IPS DF 6.9 (cell line): ENCODE measurements around the gene RPL22.
"Not testable (repeated sequence)": the region's sequence is repeated elsewhere in the genome, so short reads cannot be mapped to it uniquely, and the experiment has no call there.

Experiments
- DNase-seq: peaks from one replicate; pipeline ENCODE4 v3.0.0-alpha.2; 2013; ENCODE audit warnings: low read depth, low spot score
- H3K27ac ChIP-seq: one replicate; pipeline ENCODE4 v1.5.1; 2013; ENCODE audit warnings: low read length, control low read depth
- H3K27me3 ChIP-seq: 2 replicates; pipeline ENCODE4 v1.6.1; 2013; ENCODE audit warnings: mild to moderate bottlenecking, low read length; ENCODE audit not compliant: control insufficient read depth, insufficient read depth
- H3K36me3 ChIP-seq: 2 replicates; pipeline ENCODE4 v1.6.1; 2013; ENCODE audit warnings: low read length; ENCODE audit not compliant: control insufficient read depth, insufficient read depth
- H3K4me1 ChIP-seq: 2 replicates; pipeline ENCODE4 v1.6.1; 2013; ENCODE audit warnings: low read length; ENCODE audit not compliant: control insufficient read depth, insufficient read depth
- H3K4me3 ChIP-seq: 2 replicates; pipeline ENCODE4 v1.5.1; 2013; ENCODE audit warnings: mild to moderate bottlenecking, low read length
- H3K9me3 ChIP-seq: 2 replicates; pipeline ENCODE4 v1.6.1; 2013; ENCODE audit warnings: low read length, inconsistent platforms; ENCODE audit not compliant: control insufficient read depth, insufficient read depth
- WGBS: extraction: QIAGEN DNeasy Blood & Tissue Kit; methylation state at CpG from one replicate; pipeline ENCODE4 v1.1.7; 2013; ENCODE audit warnings: mixed read lengths, missing lambda C conversion rate; ENCODE audit not compliant: insufficient read length, insufficient coverage; 5-methylcytosine and 5-hydroxymethylcytosine counted together

Gene RPL22

GRCh38 chr1:6225651-6226050, 26.3 kb upstream of the RPL22 start:
- WGBS: no CpG with 5 or more reads among the region's 8 CpGs
- no peaks in the 10 kb centered on the region for H3K27me3 ChIP-seq
- H3K4me1 ChIP-seq: no peaks in the 10 kb centered on the region
- DNase-seq: no peak
- peaks cover 27% of the 10 kb centered on the region for H3K36me3 ChIP-seq
- H3K4me3 ChIP-seq: no peak overlapping the region
- H3K9me3 ChIP-seq: no peaks in the 10 kb centered on the region
- no peak overlapping the region for H3K27ac ChIP-seq

- DNase-seq: no peak
- Histone ChIP-seq H3K4me1 (no peaks in the 10 kb centered on the region), H3K36me3 (peaks cover 30% of the 10 kb centered on the region), H3K27me3 (no peaks in the 10 kb centered on the region), H3K4me3 (no peak overlapping the region), H3K9me3 (no peaks in the 10 kb centered on the region), H3K27ac (no peak overlapping the region)
- WGBS: no CpG with 5 or more reads among the region's 15 CpGs
Measured at GRCh38 chr1:6224718-6225117, 25.3 kb upstream of the RPL22 start.

GRCh38 chr1:6223617-6224016, 24.2 kb upstream of the RPL22 start:
- Histone ChIP-seq H3K27me3 (no peaks in the 10 kb centered on the region), H3K4me1 (no peaks in the 10 kb centered on the region), H3K27ac (no peak overlapping the region), H3K36me3 (peaks cover 30% of the 10 kb centered on the region), H3K4me3 (no peak overlapping the region), H3K9me3 (no peaks in the 10 kb centered on the region)
- WGBS: no CpG with 5 or more reads among the region's 13 CpGs
- DNase-seq: no peak

- no peak overlapping the region for H3K27ac ChIP-seq
- H3K4me1 ChIP-seq: no peaks in the 10 kb centered on the region
Measured at GRCh38 chr1:6222636-6223035, 23.2 kb upstream of the RPL22 start.

GRCh38 chr1:6221210-6221784, 21.9 kb upstream of the RPL22 start:
- Histone ChIP-seq H3K27me3 (no peaks in the 10 kb centered on the region), H3K4me1 (no peaks in the 10 kb centered on the region), H3K36me3 (peaks cover 24% of the 10 kb centered on the region), H3K9me3 (no peaks in the 10 kb centered on the region), H3K27ac (no peak overlapping the region), H3K4me3 (no peak overlapping the region)
- no peak for DNase-seq
- no CpG with 5 or more reads among the region's 12 CpGs for WGBS

More at GRCh38 chr1:6222636-6223035, 23.2 kb upstream of the RPL22 start:
- Histone ChIP-seq H3K27me3 (no peaks in the 10 kb centered on the region), H3K4me3 (no peak overlapping the region), H3K36me3 (peaks cover 30% of the 10 kb centered on the region), H3K9me3 (no peaks in the 10 kb centered on the region)
- WGBS: no CpG with 5 or more reads among the region's 6 CpGs
- no peak for DNase-seq

- H3K4me3 ChIP-seq: no peak overlapping the region
- DNase-seq: no peak
- no peaks in the 10 kb centered on the region for H3K9me3 ChIP-seq
- no peaks in the 10 kb centered on the region for H3K4me1 ChIP-seq
- no peak overlapping the region for H3K27ac ChIP-seq
- no peaks in the 10 kb centered on the region for H3K27me3 ChIP-seq
- peaks cover 20% of the 10 kb centered on the region for H3K36me3 ChIP-seq
- WGBS: no CpG with 5 or more reads among the region's 8 CpGs
Measured at GRCh38 chr1:6220236-6220635, 20.8 kb upstream of the RPL22 start.

- H3K36me3 ChIP-seq: peaks cover 14% of the 10 kb centered on the region
- no CpG with 5 or more reads among the region's 11 CpGs for WGBS
- H3K9me3 ChIP-seq, H3K4me1 ChIP-seq, H3K27ac ChIP-seq, H3K4me3 ChIP-seq, DNase-seq, H3K27me3 ChIP-seq: not testable (repeated sequence)
Measured at GRCh38 chr1:6219641-6220040, 20.2 kb upstream of the RPL22 start.

- H3K9me3 ChIP-seq: no peaks in the 10 kb centered on the region
- no CpG with 5 or more reads among the region's 16 CpGs for WGBS
- H3K27me3 ChIP-seq: no peaks in the 10 kb centered on the region
- H3K36me3 ChIP-seq: peaks cover 6% of the 10 kb centered on the region
- H3K4me3 ChIP-seq: no peak overlapping the region
- H3K4me1 ChIP-seq: no peaks in the 10 kb centered on the region
- no peak for DNase-seq
- H3K27ac ChIP-seq: no peak overlapping the region
Measured at GRCh38 chr1:6218375-6219164, 19.2 kb upstream of the RPL22 start.

- peaks cover 12% of the 10 kb centered on the region for H3K4me1 ChIP-seq
- peaks cover 4% of the 10 kb centered on the region; the same call in 1 of the 2 replicates for H3K27me3 ChIP-seq
- no peaks in the 10 kb centered on the region for H3K36me3 ChIP-seq
- H3K9me3 ChIP-seq: no peaks in the 10 kb centered on the region
- no peak overlapping the region for H3K27ac ChIP-seq
- WGBS: no CpG with 5 or more reads among the region's 20 CpGs
- no peak overlapping the region for H3K4me3 ChIP-seq
- DNase-seq: no peak
Measured at GRCh38 chr1:6212193-6212959, 13.0 kb upstream of the RPL22 start.

GRCh38 chr1:6211731-6212130, 12.3 kb upstream of the RPL22 start:
- Histone ChIP-seq H3K4me3 (no peak overlapping the region), H3K36me3 (no peaks in the 10 kb centered on the region), H3K27ac (no peak overlapping the region), H3K27me3 (peaks cover 6% of the 10 kb centered on the region; the same call in 1 of the 2 replicates), H3K9me3 (no peaks in the 10 kb centered on the region), H3K4me1 (peaks cover 12% of the 10 kb centered on the region)
- no CpG with 5 or more reads among the region's 16 CpGs for WGBS
- DNase-seq: no peak
